Dedifferentiated amniotic fluid mesenchymal stem cell (primary cell): ENCODE results near the gene TRPV3.
"Not testable (repeated sequence)": the region's sequence is repeated elsewhere in the genome, so short reads cannot be mapped to it uniquely, and the experiment has no call there.

Source experiments
- DNase-seq: peaks from one replicate; pipeline ENCODE4 v3.0.0-alpha.2; 2016; ENCODE audit errors: extremely low spot score

TRPV3 gene

GRCh38 chr17:3557768-3558583 is at the start of gene TRPV3:
TSS of gene TRPV3 (minus strand) at chr17:3557812. CDS start at chr17:3554850, 2,962 bp downstream.
- DNase-seq: no peak

GRCh38 chr17:3603870-3604259 is 46.3 kb upstream of the TRPV3 start:
- DNase-seq: no peak

GRCh38 chr17:3603119-3603869 is 45.7 kb upstream of the TRPV3 start:
- no peak for DNase-seq

- no peak for DNase-seq
Measured at GRCh38 chr17:3602499-3602898, 44.9 kb upstream of the TRPV3 start.

- no peak for DNase-seq
Measured at GRCh38 chr17:3600529-3601205, 43.1 kb upstream of the TRPV3 start.

- DNase-seq: no peak
Measured at GRCh38 chr17:3598078-3598477, 40.5 kb upstream of the TRPV3 start.

- no peak for DNase-seq
Measured at GRCh38 chr17:3596804-3597464, 39.3 kb upstream of the TRPV3 start.

- no peak for DNase-seq
Measured at GRCh38 chr17:3594976-3595375, 37.4 kb upstream of the TRPV3 start.

- no peak for DNase-seq
Measured at GRCh38 chr17:3594051-3594800, 36.6 kb upstream of the TRPV3 start.

- DNase-seq: no peak
Measured at GRCh38 chr17:3593384-3593783, 35.8 kb upstream of the TRPV3 start.

GRCh38 chr17:3592216-3592860 is 34.7 kb upstream of the TRPV3 start:
- no peak for DNase-seq

GRCh38 chr17:3590768-3591167 is 33.2 kb upstream of the TRPV3 start:
- no peak for DNase-seq

- DNase-seq: no peak
Measured at GRCh38 chr17:3590231-3590630, 32.6 kb upstream of the TRPV3 start.

GRCh38 chr17:3589784-3590183 is 32.2 kb upstream of the TRPV3 start:
- no peak for DNase-seq

GRCh38 chr17:3585826-3586225 is 28.2 kb upstream of the TRPV3 start:
- no peak for DNase-seq

GRCh38 chr17:3583456-3583855 is 25.8 kb upstream of the TRPV3 start:
- DNase-seq: no peak

GRCh38 chr17:3582915-3583314 is 25.3 kb upstream of the TRPV3 start:
- no peak for DNase-seq

- not testable (repeated sequence) for DNase-seq
Measured at GRCh38 chr17:3578667-3579066, 21.1 kb upstream of the TRPV3 start.

- DNase-seq: no peak
Measured at GRCh38 chr17:3576970-3577369, 19.4 kb upstream of the TRPV3 start.

- no peak for DNase-seq
Measured at GRCh38 chr17:3575511-3575910, 17.9 kb upstream of the TRPV3 start.

- DNase-seq: no peak
Measured at GRCh38 chr17:3574231-3574630, 16.6 kb upstream of the TRPV3 start.
